ENCODE measurements around the gene SUDS3.
"Not testable (repeated sequence)": the region's sequence is repeated elsewhere in the genome, so short reads cannot be mapped to it uniquely, and the experiment has no call there.

The SUDS3 gene

DNA sequence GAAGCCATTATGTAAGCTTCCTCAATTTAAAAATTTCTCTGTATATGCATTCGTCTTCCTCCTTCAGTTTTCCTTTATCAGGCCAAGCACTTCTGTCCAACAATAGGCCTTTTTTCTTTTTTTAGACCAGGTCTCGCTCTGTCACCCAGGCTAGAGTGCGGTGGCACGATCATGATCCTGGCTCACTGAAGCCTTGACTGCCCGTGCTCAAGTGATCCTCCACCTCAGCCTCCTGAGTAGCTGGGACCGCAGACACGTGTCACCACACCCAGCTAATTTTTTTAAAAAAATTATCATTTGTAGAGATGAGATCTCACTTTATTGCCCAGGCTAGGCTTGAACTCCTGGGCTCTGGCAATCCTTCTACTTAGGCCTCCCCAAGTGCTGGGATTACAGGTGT, 29.5 kb upstream of the SUDS3 start:
- Mint-ChIP-seq H3K4me3 (peak overlapping the region; percentile 41 to 44), H3K36me3 (peaks cover 8% of the 10 kb centered on the region in 2 donors), H3K27me3 (no peaks in the 10 kb centered on the region), H3K9me3 (no peaks in the 10 kb centered on the region), H3K27ac (no peak overlapping the region), H3K4me1 (peaks cover 21 to 29% of the 10 kb centered on the region in 2 donors)
- DNase-seq (no peak), ATAC-seq (replicated peaks) (peak; percentile 95 to 96)

DNA sequence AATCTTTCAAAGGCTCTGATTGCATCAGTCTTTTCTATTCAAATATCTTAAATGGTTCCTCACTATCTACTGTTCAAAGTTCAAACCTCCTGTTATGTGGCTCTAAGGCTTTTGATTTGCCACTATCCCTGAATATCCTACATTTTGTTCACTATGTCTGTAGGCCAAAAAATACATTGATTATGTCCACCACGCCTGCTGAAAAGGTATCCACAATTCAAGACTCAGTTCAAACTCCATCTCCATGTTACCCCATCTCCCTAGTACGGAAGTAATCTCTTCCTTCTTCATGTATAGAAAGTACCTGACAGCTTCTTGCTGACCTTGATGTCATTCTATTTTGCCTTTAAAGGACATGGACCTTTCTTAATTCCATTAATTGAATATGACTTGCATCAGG, 28.4 kb upstream of the SUDS3 start:
- Mint-ChIP-seq H3K36me3 (peaks cover 7% of the 10 kb centered on the region in 2 donors), H3K4me1 (peaks cover 20 to 30% of the 10 kb centered on the region in 2 donors), H3K27ac (peak overlapping the region; percentile 15), H3K9me3 (no peaks in the 10 kb centered on the region), H3K27me3 (no peaks in the 10 kb centered on the region), H3K4me3 (no peak overlapping the region)
- ATAC-seq (replicated peaks) (no peak), DNase-seq (no peak)

DNA sequence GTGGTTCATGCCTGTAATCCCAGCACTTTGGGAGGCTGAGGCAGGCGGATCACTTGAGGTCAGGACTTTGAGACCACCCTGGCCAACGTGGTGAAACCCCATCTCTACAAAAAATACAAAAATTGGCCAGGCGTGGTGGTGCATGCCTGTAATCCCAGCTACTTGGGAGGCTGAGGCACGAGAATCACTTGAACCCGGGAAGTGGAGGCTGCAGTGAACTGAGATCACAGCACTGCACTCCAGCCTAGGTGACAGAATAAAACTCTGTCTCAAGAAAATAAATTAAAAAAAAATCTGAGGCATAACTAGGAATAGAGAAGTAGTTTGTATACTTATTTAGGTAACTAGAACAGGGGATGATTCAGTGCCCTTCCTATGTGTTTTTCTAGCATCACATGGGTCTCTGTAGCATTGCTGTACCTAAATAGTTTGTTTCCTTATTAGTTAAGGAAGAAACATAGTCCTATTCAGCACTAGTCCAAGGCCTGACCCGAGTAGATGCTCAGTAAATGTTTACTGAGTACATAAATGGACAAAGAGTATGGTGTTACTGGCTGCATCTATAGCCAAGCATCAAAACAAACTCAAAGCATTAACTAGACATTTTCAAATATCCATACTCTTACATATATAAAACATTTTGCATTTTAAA, 25.3 kb upstream of the SUDS3 start:
- no peak overlapping the region for H3K27ac Mint-ChIP-seq
- H3K36me3 Mint-ChIP-seq: peaks cover 21 to 26% of the 10 kb centered on the region in 2 donors
- H3K9me3 Mint-ChIP-seq: peaks cover 6 to 9% of the 10 kb centered on the region in 2 donors
- ATAC-seq (replicated peaks) (no peak), DNase-seq (no peak)
- no peak overlapping the region for H3K4me3 Mint-ChIP-seq
- no peaks in the 10 kb centered on the region for H3K27me3 Mint-ChIP-seq
- H3K4me1 Mint-ChIP-seq: peaks cover 29 to 42% of the 10 kb centered on the region in 2 donors

DNA sequence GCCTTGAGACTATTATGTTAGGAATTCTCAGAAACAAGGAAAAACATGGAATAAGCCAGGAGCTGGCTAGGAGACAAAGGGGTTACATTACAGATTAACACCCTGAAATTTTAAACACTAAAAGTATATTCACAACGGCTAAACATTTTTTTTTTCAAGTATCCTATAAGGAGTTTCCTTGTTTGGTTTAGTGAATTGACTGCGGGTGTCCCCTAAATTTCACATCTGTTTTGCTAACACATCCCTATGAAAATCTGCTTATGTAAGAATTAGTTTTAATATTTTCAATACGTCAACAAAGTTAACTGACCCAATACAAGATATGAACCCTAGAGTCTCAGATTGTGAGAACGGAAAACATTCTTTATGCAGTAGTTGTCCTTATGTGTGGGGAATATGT, 22.6 kb upstream of the SUDS3 start:
- DNase-seq (no peak), ATAC-seq (replicated peaks) (no peak)
- peak overlapping the region; percentile 59 for H3K27ac Mint-ChIP-seq
- no peaks in the 10 kb centered on the region for H3K27me3 Mint-ChIP-seq
- peaks cover 22 to 46% of the 10 kb centered on the region in 2 donors for H3K4me1 Mint-ChIP-seq
- H3K4me3 Mint-ChIP-seq: no peak overlapping the region
- H3K36me3 Mint-ChIP-seq: peaks cover 20 to 24% of the 10 kb centered on the region in 2 donors
- H3K9me3 Mint-ChIP-seq: peaks cover 6 to 10% of the 10 kb centered on the region in 2 donors

DNA sequence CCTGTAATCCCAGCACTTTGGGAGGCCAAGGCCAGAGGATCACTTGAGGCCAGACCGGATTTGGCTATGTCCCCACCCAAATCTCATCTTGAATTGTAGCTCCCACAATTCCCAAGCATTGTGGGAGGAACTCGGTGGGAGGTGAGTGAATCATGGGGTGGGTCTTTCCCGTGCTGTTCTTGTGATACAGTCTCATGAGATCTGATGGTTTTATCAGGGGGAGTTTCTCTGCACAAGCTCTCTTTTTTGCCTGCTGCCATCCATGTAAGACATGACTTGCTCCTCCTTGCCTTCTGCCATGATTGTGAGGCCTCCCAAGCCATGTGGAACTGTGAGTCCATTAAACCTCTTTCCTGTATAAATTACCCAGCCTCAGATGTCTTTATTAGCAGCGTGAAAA, 21.9 kb upstream of the SUDS3 start:
- Mint-ChIP-seq H3K4me1 (peaks cover 22 to 48% of the 10 kb centered on the region in 2 donors), H3K36me3 (peaks cover 20 to 24% of the 10 kb centered on the region in 2 donors)
- not testable (repeated sequence) for H3K27ac Mint-ChIP-seq; ATAC-seq (replicated peaks); DNase-seq; H3K9me3 Mint-ChIP-seq; H3K4me3 Mint-ChIP-seq; H3K27me3 Mint-ChIP-seq

DNA sequence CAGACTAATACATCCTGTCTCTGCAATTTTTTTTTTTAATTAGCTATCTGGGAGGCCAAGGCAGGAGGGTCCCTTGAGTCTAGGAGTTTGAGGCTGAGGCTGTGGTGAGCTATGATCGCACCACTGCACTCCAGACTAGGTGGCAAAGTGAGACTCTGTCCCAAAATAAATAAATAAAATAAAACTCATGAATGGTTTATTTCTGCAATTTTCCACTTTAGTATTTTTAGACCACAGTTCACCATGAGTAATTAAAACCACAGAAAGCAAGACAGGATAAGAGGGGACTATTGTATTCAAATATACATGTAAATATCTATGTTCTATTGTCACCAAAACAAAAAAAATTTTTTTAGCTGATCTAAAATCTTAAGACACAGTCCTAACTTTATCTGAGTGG, 21.5 kb upstream of the SUDS3 start:
- peaks cover 6 to 10% of the 10 kb centered on the region in 2 donors for H3K9me3 Mint-ChIP-seq
- H3K27me3 Mint-ChIP-seq: no peaks in the 10 kb centered on the region
- H3K4me3 Mint-ChIP-seq: no peak overlapping the region
- H3K4me1 Mint-ChIP-seq: peaks cover 25 to 52% of the 10 kb centered on the region in 2 donors
- H3K27ac Mint-ChIP-seq: peak overlapping the region; percentile 77
- ATAC-seq (replicated peaks) (peak; percentile 42 to 56), DNase-seq (no peak)
- H3K36me3 Mint-ChIP-seq: peaks cover 20 to 24% of the 10 kb centered on the region in 2 donors

DNA sequence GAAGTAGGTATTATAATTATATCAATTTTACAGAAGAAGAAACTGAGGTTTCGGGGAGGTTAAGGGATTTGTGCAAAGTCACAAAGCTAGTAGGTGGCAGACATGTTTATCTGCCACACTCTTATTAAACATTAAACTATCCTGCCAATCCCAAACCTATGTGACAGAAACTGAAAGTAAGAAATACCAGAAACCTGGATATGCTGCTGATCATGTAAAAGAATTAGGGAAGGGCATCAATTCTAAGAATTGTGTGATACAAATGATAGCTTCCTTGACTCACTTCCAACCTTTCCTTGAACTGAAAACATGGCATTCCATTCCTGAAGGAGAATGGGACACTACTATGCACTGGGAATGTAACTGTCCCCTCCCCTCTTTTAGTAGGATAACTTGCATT, 20.5 kb upstream of the SUDS3 start:
- Mint-ChIP-seq H3K36me3 (peaks cover 15 to 24% of the 10 kb centered on the region in 2 donors), H3K27me3 (no peaks in the 10 kb centered on the region), H3K9me3 (peaks cover 6 to 10% of the 10 kb centered on the region in 2 donors), H3K4me1 (peaks cover 25 to 55% of the 10 kb centered on the region in 2 donors), H3K27ac (no peak overlapping the region), H3K4me3 (peak overlapping the region; percentile 79 to 90)
- DNase-seq: no peak
- no peak for ATAC-seq (replicated peaks)

DNA sequence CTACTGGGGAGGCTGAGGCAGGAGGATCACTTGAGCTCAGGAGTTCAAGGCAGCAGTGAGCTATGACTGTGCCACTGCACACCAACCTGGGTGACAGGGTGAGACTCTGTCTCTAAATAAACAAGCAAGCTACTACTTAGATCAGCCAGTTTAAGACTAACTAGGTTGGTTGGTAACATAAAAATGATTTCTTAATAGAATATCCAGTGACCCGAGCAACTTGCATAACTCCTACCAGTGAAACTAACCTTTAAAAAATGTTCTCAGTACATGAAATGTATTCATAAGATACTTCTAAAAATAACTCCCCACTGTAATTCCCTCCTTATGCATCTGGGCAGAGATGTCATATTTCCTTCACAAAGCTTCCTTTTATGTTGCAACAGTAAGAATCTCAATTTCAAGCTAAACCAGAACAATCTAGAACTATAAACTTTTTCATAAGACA, 19.5 kb upstream of the SUDS3 start:
- Mint-ChIP-seq H3K4me3 (peak overlapping the region; percentile 79 to 90), H3K27me3 (no peaks in the 10 kb centered on the region), H3K4me1 (peaks cover 25 to 55% of the 10 kb centered on the region in 2 donors), H3K9me3 (peaks cover 6 to 10% of the 10 kb centered on the region in 2 donors), H3K27ac (peak overlapping the region; percentile 96), H3K36me3 (peaks cover 15 to 24% of the 10 kb centered on the region in 2 donors)
- ATAC-seq (replicated peaks) (peak; percentile 77 to 80), DNase-seq (no peak)

DNA sequence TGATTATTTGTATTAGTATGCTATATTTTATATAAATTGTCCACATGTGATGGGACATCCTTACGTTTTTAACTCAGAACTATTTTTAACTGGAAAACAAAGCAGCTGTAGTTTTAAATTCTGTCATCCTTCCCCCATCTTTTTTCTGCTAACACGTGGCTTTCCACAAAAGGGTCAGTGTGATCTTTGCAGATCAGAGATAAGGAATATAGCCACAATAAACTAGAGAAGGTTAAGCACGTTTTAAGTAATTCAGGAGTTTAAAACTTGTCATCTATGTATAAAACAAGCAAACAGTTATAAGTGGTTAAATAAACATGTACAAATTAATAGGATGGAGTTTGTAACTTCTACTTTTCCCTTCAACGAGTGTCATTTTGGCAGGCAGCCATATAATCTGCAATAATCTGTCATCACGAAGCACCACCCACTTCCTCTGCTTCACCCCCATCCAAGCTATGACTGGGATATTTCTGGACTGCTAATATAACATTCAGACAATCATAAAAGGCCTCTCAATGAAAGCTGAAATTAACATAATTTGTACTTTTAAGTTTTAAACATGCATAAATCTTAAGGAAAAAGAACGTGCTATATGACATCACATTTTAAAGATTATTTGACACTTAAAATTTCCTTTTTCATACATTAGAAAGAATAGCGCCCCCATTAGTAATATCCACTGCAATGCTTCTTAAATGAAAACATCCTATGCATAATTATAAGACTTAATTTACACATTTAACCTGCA, 18.9 kb upstream of the SUDS3 start:
- peaks cover 6 to 10% of the 10 kb centered on the region in 2 donors for H3K9me3 Mint-ChIP-seq
- peaks cover 15 to 24% of the 10 kb centered on the region in 2 donors for H3K36me3 Mint-ChIP-seq
- H3K4me3 Mint-ChIP-seq: peak overlapping the region; percentile 79 to 90
- DNase-seq (peak; percentile 41), ATAC-seq (replicated peaks) (peak; percentile 69 to 74)
- peaks cover 25 to 55% of the 10 kb centered on the region in 2 donors for H3K4me1 Mint-ChIP-seq
- no peaks in the 10 kb centered on the region for H3K27me3 Mint-ChIP-seq
- H3K27ac Mint-ChIP-seq: peak overlapping the region; percentile 96

DNA sequence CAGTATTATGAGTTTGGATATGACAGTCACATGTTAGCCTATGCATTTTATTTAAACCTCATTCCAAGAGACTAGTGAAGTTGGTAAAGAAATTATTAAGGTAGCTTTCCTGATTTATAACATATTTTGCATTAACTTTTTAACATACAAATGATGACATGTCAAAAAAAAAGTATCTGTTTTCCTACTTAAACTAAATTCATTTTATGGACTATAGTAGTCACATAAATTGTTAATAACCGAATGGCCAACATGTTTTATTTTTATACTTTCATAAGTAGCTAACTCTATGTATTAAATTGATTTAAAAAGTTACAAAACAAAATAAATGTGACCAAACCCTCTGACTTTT, 18.4 kb upstream of the SUDS3 start:
- DNase-seq: no peak
- Mint-ChIP-seq H3K36me3 (peaks cover 13 to 23% of the 10 kb centered on the region in 2 donors), H3K9me3 (peaks cover 6 to 10% of the 10 kb centered on the region in 2 donors), H3K27me3 (no peaks in the 10 kb centered on the region), H3K4me3 (peak overlapping the region; percentile 79 to 90), H3K4me1 (peaks cover 25 to 53% of the 10 kb centered on the region in 2 donors), H3K27ac (peak overlapping the region; percentile 96)
- ATAC-seq (replicated peaks): no peak

DNA sequence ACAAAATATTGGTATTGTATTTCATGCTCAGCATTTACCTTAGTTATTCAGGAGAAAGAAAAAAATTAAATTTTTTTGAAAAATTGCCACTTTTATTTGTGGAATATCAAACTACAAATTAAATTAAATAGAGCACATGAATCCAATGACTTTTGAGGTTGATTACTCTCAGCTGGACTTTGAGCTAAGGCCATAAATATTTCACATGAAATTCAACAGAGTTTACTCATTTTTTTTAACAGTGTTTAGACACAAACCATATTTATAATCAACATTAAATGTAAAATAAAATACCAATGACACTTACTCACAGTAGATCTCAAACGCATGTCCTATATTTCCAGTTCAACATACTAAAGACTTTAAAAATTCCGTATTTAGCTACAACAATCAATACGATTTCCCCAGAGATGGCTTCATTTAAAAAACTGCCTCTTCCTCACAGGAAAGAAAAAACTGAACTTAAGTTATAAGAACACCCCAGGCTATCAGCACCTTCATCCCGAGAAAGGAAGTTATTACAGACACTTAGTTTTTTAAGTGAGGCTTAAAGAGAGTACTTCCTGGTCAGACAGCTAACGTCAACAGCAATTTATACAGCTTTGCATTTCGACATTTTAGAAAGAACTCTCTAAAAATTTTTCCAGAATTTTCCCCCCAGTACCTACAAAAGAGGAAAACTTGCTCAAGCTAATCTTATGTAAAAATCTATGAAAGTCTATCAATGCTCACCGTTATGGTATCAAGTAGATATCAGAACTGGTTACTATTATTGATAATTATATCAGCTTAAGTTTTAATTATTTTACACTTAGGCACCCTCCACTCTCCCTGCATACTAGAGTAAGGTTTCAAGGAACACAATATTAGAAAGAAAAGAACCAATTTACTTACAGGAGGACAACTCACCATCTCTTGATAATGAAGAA, 17.5 kb upstream of the SUDS3 start:
- no peaks in the 10 kb centered on the region for H3K27me3 Mint-ChIP-seq
- H3K4me1 Mint-ChIP-seq: peaks cover 22 to 45% of the 10 kb centered on the region in 2 donors
- ATAC-seq (replicated peaks) (peak in 1 of 2 donors; percentile 33), DNase-seq (no peak)
- peak overlapping the region; percentile 90 to 92 for H3K4me3 Mint-ChIP-seq
- H3K9me3 Mint-ChIP-seq: peaks cover 6% of the 10 kb centered on the region in 2 donors
- H3K36me3 Mint-ChIP-seq: peaks cover 7 to 21% of the 10 kb centered on the region in 2 donors
- peak overlapping the region; percentile 91 for H3K27ac Mint-ChIP-seq

DNA sequence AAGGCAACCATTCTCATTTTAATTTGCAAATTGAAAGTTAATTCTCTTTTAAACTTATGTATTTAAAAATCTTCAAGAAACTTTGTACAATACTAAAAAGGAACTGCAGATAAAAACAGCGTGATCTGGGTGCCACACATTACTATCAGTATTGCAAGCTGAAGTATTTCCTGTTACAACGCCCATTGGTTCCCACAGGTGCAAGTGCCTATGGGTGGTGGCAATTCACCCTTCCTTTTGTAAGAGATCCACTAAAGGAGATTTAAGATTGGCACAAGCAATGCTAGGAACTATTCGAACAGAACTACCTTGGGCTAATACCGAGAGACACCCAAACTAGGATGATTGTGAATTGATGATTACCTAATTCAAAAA, 16.8 kb upstream of the SUDS3 start:
- peaks cover 4 to 6% of the 10 kb centered on the region in 2 donors for H3K9me3 Mint-ChIP-seq
- peaks cover 22 to 43% of the 10 kb centered on the region in 2 donors for H3K4me1 Mint-ChIP-seq
- DNase-seq (no peak), ATAC-seq (replicated peaks) (peak; percentile 28 to 45)
- H3K4me3 Mint-ChIP-seq: peak overlapping the region; percentile 90 to 92
- H3K36me3 Mint-ChIP-seq: peaks cover 5 to 16% of the 10 kb centered on the region in 2 donors
- H3K27me3 Mint-ChIP-seq: no peaks in the 10 kb centered on the region
- peak overlapping the region; percentile 91 for H3K27ac Mint-ChIP-seq

DNA sequence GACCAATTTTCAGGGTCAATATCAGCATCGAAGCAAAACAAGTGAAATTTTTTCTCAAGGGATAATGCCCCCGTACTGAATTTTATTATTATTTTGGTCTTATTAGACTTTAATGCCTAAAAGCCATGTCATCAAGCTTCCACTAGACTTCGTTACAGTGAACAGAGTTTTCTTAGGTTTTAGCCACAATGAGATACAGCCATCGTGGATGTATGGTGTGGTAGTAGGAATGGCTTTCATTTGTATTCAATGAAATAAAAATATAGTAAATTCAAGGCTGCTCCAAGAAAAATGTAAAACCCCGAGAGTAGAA, 15.3 kb upstream of the SUDS3 start:
- no peak for ATAC-seq (replicated peaks)
- Mint-ChIP-seq H3K36me3 (peaks cover under 1 to 6% of the 10 kb centered on the region in 2 donors), H3K27ac (no peak overlapping the region), H3K9me3 (peaks cover 0 to under 1% of the 10 kb centered on the region in 2 donors), H3K4me3 (no peak overlapping the region), H3K4me1 (peaks cover 14 to 36% of the 10 kb centered on the region in 2 donors), H3K27me3 (no peaks in the 10 kb centered on the region)
- DNase-seq: no peak

DNA sequence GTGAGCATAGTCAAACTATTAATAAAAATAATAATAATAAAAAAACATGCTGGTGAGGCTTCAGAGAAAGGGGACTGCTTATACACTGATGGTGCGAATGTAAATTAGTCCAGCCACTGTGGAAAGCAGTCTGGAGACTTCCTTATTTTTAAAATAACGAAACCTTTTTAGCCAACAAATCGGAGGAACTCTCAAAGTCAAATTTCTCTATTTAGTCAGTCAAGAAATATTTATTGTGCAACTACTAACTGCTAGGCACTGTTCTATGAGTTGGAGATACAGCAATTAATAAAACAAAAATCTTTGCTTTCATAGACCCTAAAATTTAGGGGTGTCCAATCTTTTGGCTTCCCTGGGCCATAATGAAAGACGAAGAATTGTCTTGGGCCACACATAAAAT, 14.5 kb upstream of the SUDS3 start:
- no peak overlapping the region for H3K4me3 Mint-ChIP-seq
- no peaks in the 10 kb centered on the region for H3K9me3 Mint-ChIP-seq
- peaks cover 0 to 5% of the 10 kb centered on the region in 2 donors for H3K36me3 Mint-ChIP-seq
- H3K27me3 Mint-ChIP-seq: no peaks in the 10 kb centered on the region
- DNase-seq: no peak
- peaks cover 11 to 27% of the 10 kb centered on the region in 2 donors for H3K4me1 Mint-ChIP-seq
- ATAC-seq (replicated peaks): no peak
- H3K27ac Mint-ChIP-seq: no peak overlapping the region
